Tibial artery (tissue), 4 donors: ENCODE measurements around the gene ZBTB20.

Source experiments
- DNase-seq, 2 donors: peaks; one replicate each; pipeline ENCODE4 v3.0.0-alpha.2; 2019
- H3K27ac ChIP-seq, 2 donors: fragments of 200-600 bp; sonication (generic) in 1 of 2; 1 replicate in 1 of 2; 2 replicates in 1 of 2; pipeline ENCODE4 v1.5.1; 2018 to 2019; ENCODE audit warnings: mild to moderate bottlenecking in 1 of 2
- H3K27me3 ChIP-seq, 2 donors: fragments of 200-600 bp; sonication (generic) in 1 of 2; one replicate each; pipeline versions ENCODE4 v1.5.1 to v1.6.0; 2016 to 2019
- H3K36me3 ChIP-seq, 3 donors: fragments of 200-600 bp; sonication (generic) in 2 of 3; one replicate each; pipeline ENCODE4 v1.5.1; 2016 to 2019; ENCODE audit warnings: mild to moderate bottlenecking in 2 of 3
- H3K4me1 ChIP-seq, 4 donors: fragments of 200-600 bp; sonication (generic) in 2 of 4; 1 replicate in 3 of 4; 2 replicates in 1 of 4; pipeline ENCODE4 v1.5.1; 2016 to 2019
- H3K4me3 ChIP-seq, 2 donors: fragments of 200-600 bp; sonication (generic) in 1 of 2; 1 replicate in 1 of 2; 2 replicates in 1 of 2; pipeline ENCODE4 v1.5.1; 2018 to 2019; ENCODE audit warnings: mild to moderate bottlenecking in 2 of 2
- H3K9me3 ChIP-seq, 3 donors: fragments of 200-600 bp; sonication (generic) in 1 of 3; one replicate each; pipeline ENCODE4 v1.5.1; 2016 to 2019
- CTCF ChIP-seq, 2 experiments: fragments of 200-600 bp in 1 of 2; fragments of 450-650 bp in 1 of 2; IDR thresholded peaks; one replicate each; pipeline ENCODE4 v1.5.1; 2017 to 2019; ENCODE audit warnings: antibody characterized with exemption in 2 of 2, mild to moderate bottlenecking in 1 of 2, moderate library complexity in 1 of 2
- intact Hi-C: fragments of 100-400 bp; cut with DNase I; formaldehyde crosslinking; loops from one replicate; pipeline ENCODE4 v1.15.0; 2023; ENCODE audit warnings: low total_unique reads

The ZBTB20 gene

GRCh38 chr3:114587986-114588385 is 559.1 kb downstream of the ZBTB20 start:
- H3K27me3 ChIP-seq, result no peaks in the 10 kb centered on the region
- no peak overlapping the region for H3K4me3 ChIP-seq
- H3K9me3 ChIP-seq, result no peaks in the 10 kb centered on the region
- intact Hi-C loops, result no loop called here
- H3K4me1 ChIP-seq, result no peaks in the 10 kb centered on the region
- DNase-seq, result no peak
- no peak overlapping the region for H3K27ac ChIP-seq
- no peak for TF ChIP-seq CTCF (IDR thresholded peaks at IDR 0.05)
- no peaks in the 10 kb centered on the region for H3K36me3 ChIP-seq

GRCh38 chr3:114586119-114586518 is 561.0 kb downstream of the ZBTB20 start:
- no peak for DNase-seq
- Histone ChIP-seq H3K27me3 (no peaks in the 10 kb centered on the region), H3K4me3 (no peak overlapping the region), H3K4me1 (no peaks in the 10 kb centered on the region), H3K9me3 (no peaks in the 10 kb centered on the region), H3K36me3 (no peaks in the 10 kb centered on the region), H3K27ac (no peak overlapping the region)
- intact Hi-C loops, result no loop called here
- no peak for TF ChIP-seq CTCF (IDR thresholded peaks at IDR 0.05)

- Histone ChIP-seq H3K4me3 (no peak overlapping the region), H3K9me3 (no peaks in the 10 kb centered on the region), H3K27me3 (no peaks in the 10 kb centered on the region), H3K36me3 (no peaks in the 10 kb centered on the region), H3K4me1 (no peaks in the 10 kb centered on the region), H3K27ac (no peak overlapping the region)
- intact Hi-C loops, result no loop called here
- no peak for TF ChIP-seq CTCF (IDR thresholded peaks at IDR 0.05)
- DNase-seq, result no peak
Measured at GRCh38 chr3:114585687-114586086, 561.4 kb downstream of the ZBTB20 start.

- intact Hi-C loops, result no loop called here
- TF ChIP-seq CTCF (IDR thresholded peaks at IDR 0.05), result no peak
- H3K36me3 ChIP-seq, result no peaks in the 10 kb centered on the region
- no peaks in the 10 kb centered on the region for H3K4me1 ChIP-seq
- DNase-seq, result peak in 1 of 2 donors; percentile 24
- no peak overlapping the region for H3K27ac ChIP-seq
- H3K27me3 ChIP-seq, result no peaks in the 10 kb centered on the region
- no peak overlapping the region for H3K4me3 ChIP-seq
- no peaks in the 10 kb centered on the region for H3K9me3 ChIP-seq
Measured at GRCh38 chr3:114584734-114585371, 562.2 kb downstream of the ZBTB20 start.

GRCh38 chr3:114582929-114583328 is 564.2 kb downstream of the ZBTB20 start:
- no peaks in the 10 kb centered on the region for H3K36me3 ChIP-seq
- H3K27ac ChIP-seq, result no peak overlapping the region
- no peak overlapping the region for H3K4me3 ChIP-seq
- no peak for DNase-seq
- intact Hi-C loops, result no loop called here
- H3K4me1 ChIP-seq, result no peaks in the 10 kb centered on the region
- no peaks in the 10 kb centered on the region for H3K9me3 ChIP-seq
- TF ChIP-seq CTCF (IDR thresholded peaks at IDR 0.05), result no peak
- no peaks in the 10 kb centered on the region for H3K27me3 ChIP-seq
